NCI-H2029 (cell line): ENCODE data around the gene TIMM44.
"Not testable (repeated sequence)": the region's sequence is repeated elsewhere in the genome, so short reads cannot be mapped to it uniquely, and the experiment has no call there.

Experiments used
- DNase-seq: peaks from one replicate; lab custom pipeline; 2025; lab: John Stamatoyannopoulos, UW

TIMM44 gene

GRCh38 chr19:7925171-7925851 lies 18.2 kb downstream of the TIMM44 start:
- DNase-seq: peak; percentile 53

GRCh38 chr19:7924651-7925170 lies 18.8 kb downstream of the TIMM44 start:
- no peak for DNase-seq

GRCh38 chr19:7924241-7924640 lies 19.2 kb downstream of the TIMM44 start:
- no peak for DNase-seq

- DNase-seq: no peak
These were observed 19.9 kb downstream of the TIMM44 start for GRCh38 chr19:7923295-7924191.

GRCh38 chr19:7922836-7923195 lies 20.6 kb downstream of the TIMM44 start:
- no peak for DNase-seq

- DNase-seq: no peak
These were observed 21.3 kb downstream of the TIMM44 start for GRCh38 chr19:7921967-7922835.

- no peak for DNase-seq
These were observed 22.0 kb downstream of the TIMM44 start for GRCh38 chr19:7921302-7921966.

- peak; percentile 97 for DNase-seq
These were observed 22.8 kb downstream of the TIMM44 start for GRCh38 chr19:7920519-7921301.

- peak; percentile 93 for DNase-seq
These were observed 23.6 kb downstream of the TIMM44 start, which contains the start of gene SNAPC2 for GRCh38 chr19:7919610-7920518. Gene SNAPC2 (plus strand): TSS chr19:7920338. CDS start chr19:7920367, 29 bp downstream.

- DNase-seq: no peak
These were observed 24.6 kb downstream of the TIMM44 start for GRCh38 chr19:7918615-7919421.

- DNase-seq: not testable (repeated sequence)
These were observed 25.3 kb downstream of the TIMM44 start for GRCh38 chr19:7918062-7918614.

GRCh38 chr19:7917267-7918061 lies 26.0 kb downstream of the TIMM44 start:
- DNase-seq: no peak

- no peak for DNase-seq
These were observed 26.6 kb downstream of the TIMM44 start for GRCh38 chr19:7916955-7917266.

- no peak for DNase-seq
These were observed 27.1 kb downstream of the TIMM44 start for GRCh38 chr19:7916103-7916954.

GRCh38 chr19:7915250-7916102 lies 28.0 kb downstream of the TIMM44 start:
- DNase-seq: no peak

GRCh38 chr19:7914598-7915045 lies 28.8 kb downstream of the TIMM44 start, which contains the start of gene TGFBR3L:
Gene TGFBR3L (plus strand): TSS chr19:7914830.
- no peak for DNase-seq
